Activated T-cell treated with anti-CD3 and anti-CD28 coated beads, Interleukin-2, amount 50 U/mL, for 24 hours (primary cell): ENCODE results near the gene GOT1.

Source experiments
- DNase-seq: peaks from one replicate; pipeline ENCODE4 v3.0.0-alpha.2; 2020
- H3K27ac Mint-ChIP-seq: 2 replicates; pipeline ENCODE4 v1.8.0; 2020; ENCODE audit warnings: mild to moderate bottlenecking, mixed read lengths
- H3K27me3 Mint-ChIP-seq: 2 replicates; pipeline ENCODE4 v1.8.0; 2020; ENCODE audit warnings: mixed read lengths
- H3K36me3 Mint-ChIP-seq: 2 replicates; pipeline ENCODE4 v1.8.0; 2020; ENCODE audit warnings: low read depth, mixed read lengths
- H3K4me1 Mint-ChIP-seq: 2 replicates; pipeline ENCODE4 v1.8.0; 2020; ENCODE audit warnings: low read depth, mixed read lengths
- H3K4me3 Mint-ChIP-seq: 2 replicates; pipeline ENCODE4 v1.8.0; 2020; ENCODE audit warnings: mild to moderate bottlenecking, moderate library complexity, mixed read lengths
- H3K9me3 Mint-ChIP-seq: 2 replicates; pipeline ENCODE4 v1.8.0; 2020; ENCODE audit warnings: mixed read lengths

The GOT1 gene

GRCh38 chr10:99449023-99449422 lies 18.6 kb upstream of the GOT1 start:
- DNase-seq: no peak
- peaks cover 38% of the 10 kb centered on the region for H3K27me3 Mint-ChIP-seq
- H3K27ac Mint-ChIP-seq: no peak overlapping the region
- H3K4me1 Mint-ChIP-seq: no peaks in the 10 kb centered on the region
- no peaks in the 10 kb centered on the region for H3K36me3 Mint-ChIP-seq
- H3K9me3 Mint-ChIP-seq: no peaks in the 10 kb centered on the region
- H3K4me3 Mint-ChIP-seq: no peak overlapping the region

- H3K27me3 Mint-ChIP-seq: peaks cover 8% of the 10 kb centered on the region
- DNase-seq: no peak
- H3K36me3 Mint-ChIP-seq: no peaks in the 10 kb centered on the region
These were observed 14.1 kb upstream of the GOT1 start for GRCh38 chr10:99444383-99445045.

GRCh38 chr10:99443500-99443899 lies 13.1 kb upstream of the GOT1 start:
- no peaks in the 10 kb centered on the region for H3K27me3 Mint-ChIP-seq
- H3K4me1 Mint-ChIP-seq: no peaks in the 10 kb centered on the region
- H3K27ac Mint-ChIP-seq: no peak overlapping the region
- no peaks in the 10 kb centered on the region for H3K9me3 Mint-ChIP-seq
- H3K4me3 Mint-ChIP-seq: no peak overlapping the region
- peaks cover under 1% of the 10 kb centered on the region for H3K36me3 Mint-ChIP-seq
- DNase-seq: no peak

More at GRCh38 chr10:99444383-99445045, 14.1 kb upstream of the GOT1 start:
- Mint-ChIP-seq H3K9me3 (no peaks in the 10 kb centered on the region), H3K4me1 (no peaks in the 10 kb centered on the region), H3K27ac (no peak overlapping the region), H3K4me3 (no peak overlapping the region)

- H3K27ac Mint-ChIP-seq: no peak overlapping the region
- H3K9me3 Mint-ChIP-seq: no peaks in the 10 kb centered on the region
- no peak for DNase-seq
- no peak overlapping the region for H3K4me3 Mint-ChIP-seq
- H3K27me3 Mint-ChIP-seq: no peaks in the 10 kb centered on the region
- no peaks in the 10 kb centered on the region for H3K4me1 Mint-ChIP-seq
- peaks cover 5% of the 10 kb centered on the region for H3K36me3 Mint-ChIP-seq
These were observed 12.0 kb upstream of the GOT1 start for GRCh38 chr10:99442394-99442793.

- H3K27ac Mint-ChIP-seq: no peak overlapping the region
- no peak overlapping the region for H3K4me3 Mint-ChIP-seq
- no peaks in the 10 kb centered on the region for H3K27me3 Mint-ChIP-seq
- H3K4me1 Mint-ChIP-seq: peaks cover 5% of the 10 kb centered on the region
- H3K9me3 Mint-ChIP-seq: no peaks in the 10 kb centered on the region
- peaks cover 19% of the 10 kb centered on the region for H3K36me3 Mint-ChIP-seq
- no peak for DNase-seq
These were observed 8.5 kb upstream of the GOT1 start for GRCh38 chr10:99438890-99439289.

GRCh38 chr10:99435986-99436638 lies 5.7 kb upstream of the GOT1 start:
- peaks cover 26% of the 10 kb centered on the region for H3K4me1 Mint-ChIP-seq
- no peaks in the 10 kb centered on the region for H3K9me3 Mint-ChIP-seq
- H3K27me3 Mint-ChIP-seq: no peaks in the 10 kb centered on the region
- no peak overlapping the region for H3K27ac Mint-ChIP-seq
- peaks cover 32% of the 10 kb centered on the region for H3K36me3 Mint-ChIP-seq
- no peak overlapping the region for H3K4me3 Mint-ChIP-seq
- no peak for DNase-seq

- DNase-seq: no peak
- Mint-ChIP-seq H3K27me3 (no peaks in the 10 kb centered on the region), H3K4me3 (no peak overlapping the region), H3K27ac (no peak overlapping the region), H3K9me3 (no peaks in the 10 kb centered on the region), H3K4me1 (peaks cover 44% of the 10 kb centered on the region), H3K36me3 (peaks cover 45% of the 10 kb centered on the region)
These were observed 3.1 kb upstream of the GOT1 start for GRCh38 chr10:99433378-99434020.

GRCh38 chr10:99432881-99433280 lies 2.5 kb upstream of the GOT1 start:
- no peak for DNase-seq
- Mint-ChIP-seq H3K27ac (no peak overlapping the region), H3K4me1 (peaks cover 47% of the 10 kb centered on the region), H3K9me3 (no peaks in the 10 kb centered on the region), H3K4me3 (no peak overlapping the region), H3K27me3 (no peaks in the 10 kb centered on the region), H3K36me3 (peaks cover 44% of the 10 kb centered on the region)

GRCh38 chr10:99432047-99432446 lies 1.6 kb upstream of the GOT1 start:
- no peaks in the 10 kb centered on the region for H3K27me3 Mint-ChIP-seq
- no peak for DNase-seq
- peak overlapping the region; percentile 94 for H3K4me3 Mint-ChIP-seq
- no peaks in the 10 kb centered on the region for H3K9me3 Mint-ChIP-seq
- H3K4me1 Mint-ChIP-seq: peaks cover 51% of the 10 kb centered on the region
- peak overlapping the region; percentile 68 for H3K27ac Mint-ChIP-seq
- peaks cover 44% of the 10 kb centered on the region for H3K36me3 Mint-ChIP-seq

- H3K4me3 Mint-ChIP-seq: peak overlapping the region; percentile 94
- no peak for DNase-seq
- H3K27ac Mint-ChIP-seq: peak overlapping the region; percentile 96
- H3K4me1 Mint-ChIP-seq: peaks cover 53% of the 10 kb centered on the region
- peaks cover 44% of the 10 kb centered on the region for H3K36me3 Mint-ChIP-seq
- no peaks in the 10 kb centered on the region for H3K9me3 Mint-ChIP-seq
- H3K27me3 Mint-ChIP-seq: no peaks in the 10 kb centered on the region
These were observed 851 bp upstream of the GOT1 start for GRCh38 chr10:99431190-99431760.

- DNase-seq: no peak
- peak overlapping the region; percentile 96 for H3K27ac Mint-ChIP-seq
- H3K36me3 Mint-ChIP-seq: peaks cover 51% of the 10 kb centered on the region
- H3K27me3 Mint-ChIP-seq: no peaks in the 10 kb centered on the region
- peak overlapping the region; percentile 94 for H3K4me3 Mint-ChIP-seq
- H3K9me3 Mint-ChIP-seq: no peaks in the 10 kb centered on the region
- peaks cover 53% of the 10 kb centered on the region for H3K4me1 Mint-ChIP-seq
These were observed 341 bp downstream of the GOT1 start for GRCh38 chr10:99430116-99430450.

GRCh38 chr10:99429517-99430095 lies 818 bp downstream of the GOT1 start:
- H3K36me3 Mint-ChIP-seq: peaks cover 53% of the 10 kb centered on the region
- peak overlapping the region; percentile 96 for H3K27ac Mint-ChIP-seq
- H3K9me3 Mint-ChIP-seq: no peaks in the 10 kb centered on the region
- peak overlapping the region; percentile 94 for H3K4me3 Mint-ChIP-seq
- H3K27me3 Mint-ChIP-seq: no peaks in the 10 kb centered on the region
- DNase-seq: no peak
- H3K4me1 Mint-ChIP-seq: peaks cover 53% of the 10 kb centered on the region

GRCh38 chr10:99427566-99428190 lies 2.7 kb downstream of the GOT1 start:
- Mint-ChIP-seq H3K36me3 (peaks cover 55% of the 10 kb centered on the region), H3K4me3 (no peak overlapping the region), H3K9me3 (no peaks in the 10 kb centered on the region), H3K27ac (no peak overlapping the region), H3K4me1 (peaks cover 40% of the 10 kb centered on the region), H3K27me3 (no peaks in the 10 kb centered on the region)
- DNase-seq: no peak

- Mint-ChIP-seq H3K4me1 (peaks cover 32% of the 10 kb centered on the region), H3K9me3 (no peaks in the 10 kb centered on the region), H3K27me3 (no peaks in the 10 kb centered on the region), H3K27ac (no peak overlapping the region), H3K36me3 (peaks cover 53% of the 10 kb centered on the region), H3K4me3 (no peak overlapping the region)
- no peak for DNase-seq
These were observed 3.7 kb downstream of the GOT1 start for GRCh38 chr10:99426689-99427088.
